ENCODE data around the gene HNRNPA3. TPM values are rescaled to one million over a fixed set of nuclear protein-coding genes. Genes with fewer than 3 reads are reported as not detected.

The HNRNPA3 gene
- total and polyA plus RNA-seq, 10 of the 15 experiments (the other 5 are each of a cell fraction or from before 2014, with no cell fraction given), result 40.4 to 343 (median 206) TPM

DNA sequence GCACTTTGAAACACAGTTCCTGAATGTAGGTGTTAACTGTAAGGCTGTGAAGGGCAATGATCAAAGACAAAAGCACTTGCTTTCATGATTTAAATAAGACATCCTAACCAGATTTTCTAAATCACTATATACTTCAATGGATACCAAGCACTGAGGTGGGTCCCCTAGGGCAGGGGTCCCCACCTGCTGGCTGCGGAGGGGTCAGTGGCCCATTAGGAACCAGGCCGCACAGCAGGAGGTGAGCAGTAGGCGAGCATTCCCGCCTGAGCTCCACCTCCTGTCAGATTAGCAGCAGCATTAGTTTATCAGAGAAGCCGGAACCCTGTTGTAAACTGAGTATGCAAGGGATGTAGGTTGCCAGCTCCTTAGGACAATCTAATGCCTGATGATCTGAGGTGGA, 44.9 kb downstream of the HNRNPA3 start:
- SMC1A ChIA-PET (ENCODE audit: uncharacterized antibody, unreplicated experiment), result interaction anchor here (1.0 to 1.6 kb wide), 2 partner anchors 18 to 91 kb away, joined by 3 read pairs; no protein-coding TSS in a partner anchor
- Histone ChIP-seq H3K27me3 (replicated peaks in 1 of 2; ENCODE audit: control insufficient read depth in 2 of 2, insufficient read depth in 2 of 2, low read length in 1 of 2) (no peaks in the 10 kb centered on the region), H3K9ac (ENCODE audit: control insufficient read depth, insufficient read depth, low read length) (no peak overlapping the region), H3K4me3 (no peak overlapping the region), H3K4me1 (ENCODE audit: control insufficient read depth, insufficient read depth, low read length) (no peaks in the 10 kb centered on the region), H3K4me2 (ENCODE audit: control insufficient read depth, insufficient read depth) (peak overlapping the region; percentile 39; the same call in 1 of the 2 replicates), H3K9me3 (replicated peaks; ENCODE audit: control insufficient read depth, insufficient read depth, low read length) (peaks cover 6% of the 10 kb centered on the region; the same call in 2 of the 3 replicates), H3K36me3 (ENCODE audit: control insufficient read depth in 2 of 2, insufficient read depth in 2 of 2, low read length in 1 of 2) (peaks cover 0 to 9% of the 10 kb centered on the region in 2 experiments; a peak in 3 of 4 replicates), H4K20me1 (ENCODE audit: control insufficient read depth, insufficient read depth) (peaks cover 3% of the 10 kb centered on the region; the same call in 1 of the 2 replicates), H3K27ac (ENCODE audit: control insufficient read depth, insufficient read depth) (no peak overlapping the region), H3K79me2 (ENCODE audit: control insufficient read depth, insufficient read depth, low read length) (peaks cover 98% of the 10 kb centered on the region), H2AFZ (ENCODE audit: control insufficient read depth, low read depth, low read length) (no peak overlapping the region)
- RAD21 ChIA-PET (ENCODE audit: unreplicated experiment), result no interaction called here
- DNase-seq (ENCODE audit: low read depth, low spot score), result no peak
- FAIRE-seq, result no peak
- intact Hi-C loops (cut with micrococcal nuclease; ENCODE audit: unreplicated experiment), result no loop called here
- TF ChIP-seq RBBP5 (conservative IDR thresholded peaks at IDR 0.05), result no peak
- TF ChIP-seq, protein P1, sequence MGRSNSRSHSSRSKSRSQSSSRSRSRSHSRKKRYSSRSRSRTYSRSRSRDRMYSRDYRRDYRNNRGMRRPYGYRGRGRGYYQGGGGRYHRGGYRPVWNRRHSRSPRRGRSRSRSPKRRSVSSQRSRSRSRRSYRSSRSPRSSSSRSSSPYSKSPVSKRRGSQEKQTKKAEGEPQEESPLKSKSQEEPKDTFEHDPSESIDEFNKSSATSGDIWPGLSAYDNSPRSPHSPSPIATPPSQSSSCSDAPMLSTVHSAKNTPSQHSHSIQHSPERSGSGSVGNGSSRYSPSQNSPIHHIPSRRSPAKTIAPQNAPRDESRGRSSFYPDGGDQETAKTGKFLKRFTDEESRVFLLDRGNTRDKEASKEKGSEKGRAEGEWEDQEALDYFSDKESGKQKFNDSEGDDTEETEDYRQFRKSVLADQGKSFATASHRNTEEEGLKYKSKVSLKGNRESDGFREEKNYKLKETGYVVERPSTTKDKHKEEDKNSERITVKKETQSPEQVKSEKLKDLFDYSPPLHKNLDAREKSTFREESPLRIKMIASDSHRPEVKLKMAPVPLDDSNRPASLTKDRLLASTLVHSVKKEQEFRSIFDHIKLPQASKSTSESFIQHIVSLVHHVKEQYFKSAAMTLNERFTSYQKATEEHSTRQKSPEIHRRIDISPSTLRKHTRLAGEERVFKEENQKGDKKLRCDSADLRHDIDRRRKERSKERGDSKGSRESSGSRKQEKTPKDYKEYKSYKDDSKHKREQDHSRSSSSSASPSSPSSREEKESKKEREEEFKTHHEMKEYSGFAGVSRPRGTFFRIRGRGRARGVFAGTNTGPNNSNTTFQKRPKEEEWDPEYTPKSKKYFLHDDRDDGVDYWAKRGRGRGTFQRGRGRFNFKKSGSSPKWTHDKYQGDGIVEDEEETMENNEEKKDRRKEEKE (IDR thresholded peaks at IDR 0.05), result no peak
- TF ChIP-seq, protein P2, sequence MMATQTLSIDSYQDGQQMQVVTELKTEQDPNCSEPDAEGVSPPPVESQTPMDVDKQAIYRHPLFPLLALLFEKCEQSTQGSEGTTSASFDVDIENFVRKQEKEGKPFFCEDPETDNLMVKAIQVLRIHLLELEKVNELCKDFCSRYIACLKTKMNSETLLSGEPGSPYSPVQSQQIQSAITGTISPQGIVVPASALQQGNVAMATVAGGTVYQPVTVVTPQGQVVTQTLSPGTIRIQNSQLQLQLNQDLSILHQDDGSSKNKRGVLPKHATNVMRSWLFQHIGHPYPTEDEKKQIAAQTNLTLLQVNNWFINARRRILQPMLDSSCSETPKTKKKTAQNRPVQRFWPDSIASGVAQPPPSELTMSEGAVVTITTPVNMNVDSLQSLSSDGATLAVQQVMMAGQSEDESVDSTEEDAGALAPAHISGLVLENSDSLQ (IDR thresholded peaks at IDR 0.05), result no peak
- TF ChIP-seq ESRRA (IDR thresholded peaks at IDR 0.05; ENCODE audit: low read length), result no peak
- TF ChIP-seq CREM (IDR thresholded peaks at IDR 0.05; ENCODE audit: low read depth), result no peak
- CTCF ChIA-PET, result interaction anchor here (1.1 kb wide), 1 partner anchor 28 kb away, joined by 3 read pairs; no protein-coding TSS in a partner anchor
- BruUV-seq (replicated peaks), result no TSS peak
- ATAC-seq, result no peak
- POLR2A ChIA-PET, result interaction anchor here (1.1 kb wide), 2 partner anchors 24 to 31 kb away, joined by 4 read pairs; no protein-coding TSS in a partner anchor
- in situ Hi-C loops (cut with MboI), result no loop called here
- WGBS (ENCODE audit: insufficient coverage, insufficient replicate concordance, low lambda C conversion rate, missing lambda C conversion rate), result 98% methylated on average over 5 of the region's 5 CpGs
